MCF 10A (cell line): ENCODE data around the gene UBAC1. TPM values are rescaled to one million over a fixed set of nuclear protein-coding genes. Genes with fewer than 3 reads are reported as not detected.

Experiments used
- BruUV-seq: library from RNA; stranded (reverse); fragments of 400-500 nt; replicated peaks from 2 replicates; lab custom pipeline; 2021; lab: Mats Ljungman, UMichigan
- CTCF ChIA-PET: fragments of 300-600 bp; sonication (Branson Sonifier 250); formaldehyde crosslinking; extraction: SDS; loops from one replicate; lab custom pipeline; 2021; ENCODE audit warnings: antibody characterized with exemption, inconsistent platforms; lab: Yijun Ruan, JAX
- POLR2A ChIA-PET: fragments of 300-600, 350-650 bp; sonication (Branson Sonifier 250); formaldehyde crosslinking; extraction: SDS; loops from one replicate; lab custom pipeline; 2020; ENCODE audit warnings: antibody characterized with exemption, inconsistent platforms; lab: Yijun Ruan, JAX
- DNase-seq: peaks from one replicate; pipeline ENCODE4 v3.0.0-alpha.2; 2018; ENCODE audit not compliant: unreplicated experiment
- H3K27ac Mint-ChIP-seq: one replicate; pipeline ENCODE4 v1.8.0; 2022; ENCODE audit warnings: mild to moderate bottlenecking, low read depth, mixed read lengths; ENCODE audit not compliant: unreplicated experiment
- H3K27me3 Mint-ChIP-seq: one replicate; pipeline ENCODE4 v1.8.0; 2022; ENCODE audit warnings: mixed read lengths; ENCODE audit not compliant: insufficient read depth, unreplicated experiment
- H3K36me3 Mint-ChIP-seq: one replicate; pipeline ENCODE4 v1.8.0; 2022; ENCODE audit warnings: mild to moderate bottlenecking, moderate library complexity, mixed read lengths; ENCODE audit not compliant: insufficient read depth, unreplicated experiment
- H3K4me1 Mint-ChIP-seq: one replicate; pipeline ENCODE4 v1.8.0; 2022; ENCODE audit warnings: mixed read lengths; ENCODE audit not compliant: insufficient read depth, unreplicated experiment
- H3K4me3 Mint-ChIP-seq: one replicate; pipeline ENCODE4 v1.8.0; 2022; ENCODE audit warnings: mild to moderate bottlenecking, moderate library complexity, mixed read lengths; ENCODE audit not compliant: unreplicated experiment
- H3K9me3 Mint-ChIP-seq: one replicate; pipeline ENCODE4 v1.8.0; 2022; ENCODE audit warnings: mixed read lengths; ENCODE audit not compliant: unreplicated experiment
- CTCF ChIP-seq: fragments of 200-600 bp; IDR thresholded peaks from one replicate; pipeline ENCODE4 v1.8.0; 2022; ENCODE audit warnings: antibody characterized with exemption, mild to moderate bottlenecking; ENCODE audit not compliant: unreplicated experiment
- intact Hi-C: fragments of 100-400 bp; cut with micrococcal nuclease; formaldehyde crosslinking; loops from 2 replicates; pipeline ENCODE4 v1.14.1; 2022
- total RNA-seq: library from RNA; stranded (reverse); gene quantifications from 2 replicates; pipeline ENCODE4 v1.2.3, GENCODE V29; 2022

Gene UBAC1
- total RNA-seq, 1 experiment from 2014 or later, result 34.7 TPM

- H3K9me3 Mint-ChIP-seq, result no peaks in the 10 kb centered on the region
- intact Hi-C loops, result no loop called here
- BruUV-seq, result no TSS peak
- POLR2A ChIA-PET, result interaction anchor here (0.8 kb wide), 1 partner anchor 10 kb away, joined by 3 read pairs; no protein-coding TSS in a partner anchor
- no peak for TF ChIP-seq CTCF
- H3K27ac Mint-ChIP-seq, result no peak overlapping the region
- H3K4me1 Mint-ChIP-seq, result peaks cover 11% of the 10 kb centered on the region
- CTCF ChIA-PET, result interaction anchor here (0.6 kb wide), 2 partner anchors 44 to 95 kb away, joined by 3 read pairs; no protein-coding TSS in a partner anchor
- H3K27me3 Mint-ChIP-seq, result no peaks in the 10 kb centered on the region
- DNase-seq, result no peak
- peaks cover 34% of the 10 kb centered on the region for H3K36me3 Mint-ChIP-seq
- no peak overlapping the region for H3K4me3 Mint-ChIP-seq
Measured at GRCh38 chr9:135929656-135930445, 31.3 kb downstream of the UBAC1 start.

GRCh38 chr9:135928731-135929655, 32.2 kb downstream of the UBAC1 start:
- Mint-ChIP-seq H3K4me1 (peaks cover 11% of the 10 kb centered on the region), H3K27ac (no peak overlapping the region), H3K4me3 (no peak overlapping the region), H3K27me3 (no peaks in the 10 kb centered on the region), H3K36me3 (peaks cover 34% of the 10 kb centered on the region), H3K9me3 (no peaks in the 10 kb centered on the region)
- no peak for DNase-seq
- CTCF ChIA-PET, result interaction anchor here (0.6 kb wide), 2 partner anchors 44 to 94 kb away, joined by 3 read pairs; no protein-coding TSS in a partner anchor
- intact Hi-C loops, result no loop called here
- BruUV-seq, result no TSS peak
- POLR2A ChIA-PET, result interaction anchor here (0.6 kb wide), 1 partner anchor 23 kb away, joined by 3 read pairs; no protein-coding TSS in a partner anchor
- TF ChIP-seq CTCF, result no peak

- POLR2A ChIA-PET, result interaction anchor here (0.6 kb wide), 1 partner anchor 22 kb away, joined by 3 read pairs; no protein-coding TSS in a partner anchor
- H3K36me3 Mint-ChIP-seq, result peaks cover 32% of the 10 kb centered on the region
- TF ChIP-seq CTCF, result no peak
- CTCF ChIA-PET, result no interaction called here
- H3K9me3 Mint-ChIP-seq, result no peaks in the 10 kb centered on the region
- peaks cover 11% of the 10 kb centered on the region for H3K4me1 Mint-ChIP-seq
- H3K4me3 Mint-ChIP-seq, result peak overlapping the region; percentile 19
- no peak for DNase-seq
- intact Hi-C loops, result no loop called here
- BruUV-seq, result no TSS peak
- H3K27me3 Mint-ChIP-seq, result no peaks in the 10 kb centered on the region
- no peak overlapping the region for H3K27ac Mint-ChIP-seq
Measured at GRCh38 chr9:135928074-135928730, 33.0 kb downstream of the UBAC1 start.
